ENCODE results near the gene MBOAT1.

MBOAT1 gene

GRCh38 chr6:20102397-20103073 is 109.7 kb downstream of the MBOAT1 start:
- Histone ChIP-seq H3K4me3 (replicated peaks; ENCODE audit: insufficient read depth, low read length) (no peak overlapping the region), H3K27me3 (ENCODE audit: insufficient read depth, poor library complexity, severe bottlenecking) (no peaks in the 10 kb centered on the region), H3K27ac (replicated peaks) (no peak overlapping the region)
- no peak for DNase-seq (ENCODE audit: low read depth in 1 of 2, low spot score in 1 of 2)
- TF ChIP-seq, protein P1, sequence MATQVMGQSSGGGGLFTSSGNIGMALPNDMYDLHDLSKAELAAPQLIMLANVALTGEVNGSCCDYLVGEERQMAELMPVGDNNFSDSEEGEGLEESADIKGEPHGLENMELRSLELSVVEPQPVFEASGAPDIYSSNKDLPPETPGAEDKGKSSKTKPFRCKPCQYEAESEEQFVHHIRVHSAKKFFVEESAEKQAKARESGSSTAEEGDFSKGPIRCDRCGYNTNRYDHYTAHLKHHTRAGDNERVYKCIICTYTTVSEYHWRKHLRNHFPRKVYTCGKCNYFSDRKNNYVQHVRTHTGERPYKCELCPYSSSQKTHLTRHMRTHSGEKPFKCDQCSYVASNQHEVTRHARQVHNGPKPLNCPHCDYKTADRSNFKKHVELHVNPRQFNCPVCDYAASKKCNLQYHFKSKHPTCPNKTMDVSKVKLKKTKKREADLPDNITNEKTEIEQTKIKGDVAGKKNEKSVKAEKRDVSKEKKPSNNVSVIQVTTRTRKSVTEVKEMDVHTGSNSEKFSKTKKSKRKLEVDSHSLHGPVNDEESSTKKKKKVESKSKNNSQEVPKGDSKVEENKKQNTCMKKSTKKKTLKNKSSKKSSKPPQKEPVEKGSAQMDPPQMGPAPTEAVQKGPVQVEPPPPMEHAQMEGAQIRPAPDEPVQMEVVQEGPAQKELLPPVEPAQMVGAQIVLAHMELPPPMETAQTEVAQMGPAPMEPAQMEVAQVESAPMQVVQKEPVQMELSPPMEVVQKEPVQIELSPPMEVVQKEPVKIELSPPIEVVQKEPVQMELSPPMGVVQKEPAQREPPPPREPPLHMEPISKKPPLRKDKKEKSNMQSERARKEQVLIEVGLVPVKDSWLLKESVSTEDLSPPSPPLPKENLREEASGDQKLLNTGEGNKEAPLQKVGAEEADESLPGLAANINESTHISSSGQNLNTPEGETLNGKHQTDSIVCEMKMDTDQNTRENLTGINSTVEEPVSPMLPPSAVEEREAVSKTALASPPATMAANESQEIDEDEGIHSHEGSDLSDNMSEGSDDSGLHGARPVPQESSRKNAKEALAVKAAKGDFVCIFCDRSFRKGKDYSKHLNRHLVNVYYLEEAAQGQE (IDR thresholded peaks at IDR 0.05; ENCODE audit: insufficient replicate concordance, low read depth), result no peak
- TF ChIP-seq SPI1 (IDR thresholded peaks at IDR 0.05; ENCODE audit: borderline replicate concordance, low read depth) (no peak), CTCF (IDR thresholded peaks at IDR 0.05; ENCODE audit: insufficient read depth, low read length) (no peak), POLR2AphosphoS5 (IDR thresholded peaks at IDR 0.05; ENCODE audit: low read depth) (no peak), GABPA (IDR thresholded peaks at IDR 0.05; ENCODE audit: low read depth) (no peak)

GRCh38 chr6:20099156-20099555 is 113.1 kb downstream of the MBOAT1 start:
- no peaks in the 10 kb centered on the region for H3K27me3 ChIP-seq (ENCODE audit: insufficient read depth, poor library complexity, severe bottlenecking)
- H3K27ac ChIP-seq (replicated peaks), result no peak overlapping the region
- TF ChIP-seq SPI1 (IDR thresholded peaks at IDR 0.05; ENCODE audit: borderline replicate concordance, low read depth) (no peak), CTCF (IDR thresholded peaks at IDR 0.05; ENCODE audit: insufficient read depth, low read length) (no peak), GABPA (IDR thresholded peaks at IDR 0.05; ENCODE audit: low read depth) (no peak), POLR2AphosphoS5 (IDR thresholded peaks at IDR 0.05; ENCODE audit: low read depth) (no peak)
- TF ChIP-seq, protein P1 (IDR thresholded peaks at IDR 0.05; ENCODE audit: insufficient replicate concordance, low read depth), result no peak
- no peak for DNase-seq (ENCODE audit: low read depth in 1 of 2, low spot score in 1 of 2)
- no peak overlapping the region for H3K4me3 ChIP-seq (replicated peaks; ENCODE audit: insufficient read depth, low read length)

DNA sequence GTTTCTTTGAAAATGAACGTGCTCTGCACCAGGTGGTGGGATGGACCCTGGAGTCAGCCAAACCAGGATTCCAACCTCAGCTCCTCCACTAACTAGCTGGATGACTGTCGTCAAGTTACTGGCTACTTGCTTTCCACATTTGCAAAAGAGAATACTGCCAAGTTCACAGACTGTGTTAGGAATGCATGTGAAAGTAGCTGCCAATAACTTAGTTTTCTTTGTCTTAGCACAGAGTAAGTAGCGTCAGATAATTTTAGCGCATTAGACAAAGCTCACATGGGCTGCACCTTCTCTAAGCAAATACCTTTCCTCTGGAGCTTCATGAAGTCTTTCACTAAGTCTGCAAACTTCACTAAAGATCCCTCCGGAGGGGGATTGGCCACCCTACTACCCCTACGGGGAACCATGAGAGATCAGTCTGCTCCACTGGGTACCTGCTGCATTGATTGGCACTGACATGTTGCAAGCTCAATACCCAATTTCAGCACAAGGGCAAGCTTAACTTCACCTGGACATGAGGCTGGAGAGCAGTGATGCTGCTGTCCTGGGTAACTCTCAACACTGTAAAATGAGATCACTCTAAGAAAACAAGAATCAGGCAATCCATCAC is 113.9 kb downstream of the MBOAT1 start:
- no peak overlapping the region for H3K4me3 ChIP-seq (replicated peaks; ENCODE audit: insufficient read depth, low read length)
- no peak overlapping the region for H3K27ac ChIP-seq (replicated peaks)
- DNase-seq (ENCODE audit: low read depth in 1 of 2, low spot score in 1 of 2), result no peak
- TF ChIP-seq SPI1 (IDR thresholded peaks at IDR 0.05; ENCODE audit: borderline replicate concordance, low read depth) (no peak), CTCF (IDR thresholded peaks at IDR 0.05; ENCODE audit: insufficient read depth, low read length) (no peak), GABPA (IDR thresholded peaks at IDR 0.05; ENCODE audit: low read depth) (no peak), POLR2AphosphoS5 (IDR thresholded peaks at IDR 0.05; ENCODE audit: low read depth) (no peak)
- TF ChIP-seq, protein P1 (IDR thresholded peaks at IDR 0.05; ENCODE audit: insufficient replicate concordance, low read depth), result no peak
- H3K27me3 ChIP-seq (ENCODE audit: insufficient read depth, poor library complexity, severe bottlenecking), result no peaks in the 10 kb centered on the region

Measured in HL-60 (cell line).